ENCODE data around the gene DCXR. TPM values are rescaled to one million over a fixed set of nuclear protein-coding genes. Genes with fewer than 3 reads are reported as not detected.

DCXR gene
- total and polyA plus RNA-seq, 2 donors (not counting 1 experiment from before 2014, with no cell fraction given): 63.9 to 143 TPM

DNA sequence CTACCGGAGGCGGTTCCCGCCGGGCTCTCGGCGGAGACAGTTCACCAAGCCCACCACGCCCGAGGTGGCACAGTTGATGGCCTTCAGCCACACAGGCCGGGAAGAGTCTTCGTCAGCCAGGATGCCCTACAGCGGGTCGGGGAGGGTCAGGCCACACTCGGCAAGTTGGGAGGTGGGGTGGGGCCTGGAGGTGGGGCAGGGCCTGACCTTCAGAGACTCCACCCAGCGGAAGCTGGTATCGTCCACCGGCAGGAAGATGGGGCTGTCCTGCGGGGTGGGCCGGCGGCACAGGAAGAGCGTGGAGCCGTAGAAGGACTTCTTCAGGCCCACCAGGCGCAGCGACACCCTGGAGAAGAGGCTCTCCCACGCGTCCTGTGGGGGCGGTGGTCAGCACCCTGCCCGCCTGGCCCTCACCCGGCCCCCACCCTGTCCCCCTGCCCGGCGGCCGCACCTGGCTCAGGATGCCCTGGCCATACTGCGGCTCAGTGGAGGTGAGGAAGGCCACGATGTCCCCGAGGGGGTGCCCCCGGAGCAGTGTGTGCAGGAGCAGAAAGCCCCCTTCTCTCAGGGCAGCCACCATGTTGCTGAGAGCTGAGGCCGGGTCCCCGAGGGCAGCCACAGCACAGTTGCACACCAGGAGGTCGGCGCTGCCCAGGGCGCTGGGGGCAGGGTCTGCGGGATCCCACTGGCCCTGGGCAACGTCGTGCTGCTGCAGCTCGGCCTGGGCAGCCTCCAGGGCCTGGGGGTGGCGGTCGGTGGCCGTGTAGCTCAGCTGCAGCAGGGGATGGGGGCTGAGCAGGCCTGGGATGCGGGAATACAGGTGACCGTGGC lies 47.7 kb upstream of the DCXR start:
- WGBS (ENCODE audit: insufficient coverage): 96% methylated on average over 46 of the region's 49 CpGs
- H3K27me3 ChIP-seq (replicated peaks in 1 of 4; ENCODE audit: control extremely low read depth in 1 of 4, control insufficient read depth in 3 of 4, insufficient read depth in 4 of 4, low read length in 3 of 4): no peaks in the 10 kb centered on the region
- no peaks in the 10 kb centered on the region for H4K20me1 ChIP-seq (ENCODE audit: control insufficient read depth, insufficient read depth, low read length, poor library complexity, severe bottlenecking)
- no peaks in the 10 kb centered on the region for H3K4me1 ChIP-seq (ENCODE audit: control insufficient read depth in 2 of 2, insufficient read depth in 2 of 2, low read length in 2 of 2)
- H3K36me3 ChIP-seq (replicated peaks in 1 of 2; ENCODE audit: control extremely low read depth in 1 of 2, control insufficient read depth in 1 of 2, extremely low read depth in 1 of 2, insufficient read depth in 2 of 2, low read length in 1 of 2): peaks cover 0 to 74% of the 10 kb centered on the region in 2 experiments
- no peaks in the 10 kb centered on the region for H3K9me3 ChIP-seq (ENCODE audit: control extremely low read depth in 1 of 3, control insufficient read depth in 2 of 3, insufficient read depth in 1 of 3, low read length in 2 of 3)
- H3K9ac ChIP-seq (ENCODE audit: low read length): no peak overlapping the region
- intact Hi-C loops (cut with micrococcal nuclease): no loop called here
- H3K4me2 ChIP-seq (replicated peaks; ENCODE audit: low read depth, low read length, poor library complexity, severe bottlenecking): no peak overlapping the region
- no peaks in the 10 kb centered on the region for H3K27me3 Mint-ChIP-seq
- ChIA-PET CTCF (no interaction called here), POLR2A (no interaction called here)
- H3K4me3 ChIP-seq (ENCODE audit: control extremely low read depth in 1 of 5, extremely low read depth in 1 of 5, insufficient read depth in 1 of 5, low read depth in 2 of 5, low read length in 4 of 5): no peak overlapping the region
- no peaks in the 10 kb centered on the region for H3K79me2 ChIP-seq (ENCODE audit: control insufficient read depth, insufficient read depth, low read length)
- ATAC-seq (ENCODE audit: low read depth) (no peak), DNase-seq (no peak)
- no peak overlapping the region for H3K4me3 Mint-ChIP-seq
- H3K27ac Mint-ChIP-seq: no peak overlapping the region
- no peaks in the 10 kb centered on the region for H3K9me3 Mint-ChIP-seq (ENCODE audit: insufficient read depth)
- H2AFZ ChIP-seq (ENCODE audit: insufficient read depth, low read depth, low read length, poor library complexity, severe bottlenecking): no peak overlapping the region
- TF ChIP-seq, protein P1, sequence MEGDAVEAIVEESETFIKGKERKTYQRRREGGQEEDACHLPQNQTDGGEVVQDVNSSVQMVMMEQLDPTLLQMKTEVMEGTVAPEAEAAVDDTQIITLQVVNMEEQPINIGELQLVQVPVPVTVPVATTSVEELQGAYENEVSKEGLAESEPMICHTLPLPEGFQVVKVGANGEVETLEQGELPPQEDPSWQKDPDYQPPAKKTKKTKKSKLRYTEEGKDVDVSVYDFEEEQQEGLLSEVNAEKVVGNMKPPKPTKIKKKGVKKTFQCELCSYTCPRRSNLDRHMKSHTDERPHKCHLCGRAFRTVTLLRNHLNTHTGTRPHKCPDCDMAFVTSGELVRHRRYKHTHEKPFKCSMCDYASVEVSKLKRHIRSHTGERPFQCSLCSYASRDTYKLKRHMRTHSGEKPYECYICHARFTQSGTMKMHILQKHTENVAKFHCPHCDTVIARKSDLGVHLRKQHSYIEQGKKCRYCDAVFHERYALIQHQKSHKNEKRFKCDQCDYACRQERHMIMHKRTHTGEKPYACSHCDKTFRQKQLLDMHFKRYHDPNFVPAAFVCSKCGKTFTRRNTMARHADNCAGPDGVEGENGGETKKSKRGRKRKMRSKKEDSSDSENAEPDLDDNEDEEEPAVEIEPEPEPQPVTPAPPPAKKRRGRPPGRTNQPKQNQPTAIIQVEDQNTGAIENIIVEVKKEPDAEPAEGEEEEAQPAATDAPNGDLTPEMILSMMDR (IDR thresholded peaks at IDR 0.05): no peak
- no peak for TF ChIP-seq EZH2 (IDR thresholded peaks at IDR 0.05; ENCODE audit: borderline replicate concordance, insufficient read depth, low read depth, low read length, poor library complexity, severe bottlenecking)
- no peak overlapping the region for H3K27ac ChIP-seq (ENCODE audit: low read length in 2 of 2)
- H3K4me1 Mint-ChIP-seq: no peaks in the 10 kb centered on the region

DNA sequence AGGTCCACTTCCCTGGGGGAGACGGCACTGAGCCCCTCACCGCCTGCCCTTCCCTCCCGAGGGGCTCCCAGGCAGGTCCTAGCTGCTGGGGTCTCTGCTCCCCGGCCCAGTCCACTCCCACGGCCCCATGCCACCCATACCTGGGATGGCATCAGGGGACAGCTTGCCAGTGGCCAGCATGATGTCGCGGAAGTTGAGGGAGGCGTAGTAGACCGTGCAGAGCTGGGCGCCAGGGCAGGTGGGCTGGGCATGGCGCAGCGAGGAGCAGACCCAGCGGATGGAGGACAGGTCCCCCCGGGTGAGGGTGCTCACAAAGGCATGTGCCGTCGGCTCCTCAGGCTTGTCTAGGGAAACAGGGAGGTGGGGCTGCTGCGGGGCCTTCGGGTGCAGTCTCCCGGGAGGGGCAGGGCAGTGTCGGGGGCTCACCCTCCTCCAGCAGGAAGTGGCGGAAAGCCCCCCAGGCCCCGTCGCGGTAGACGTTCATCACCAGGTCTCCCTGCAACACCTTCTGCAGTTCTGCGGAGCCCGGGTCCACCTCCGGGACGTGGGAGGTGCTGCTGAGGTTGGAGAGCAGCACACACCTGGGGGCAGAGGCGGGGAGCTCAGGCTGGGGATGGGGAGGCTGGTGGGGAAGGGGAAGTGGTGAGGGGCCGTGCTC lies 47.0 kb upstream of the DCXR start:
- H2AFZ ChIP-seq (ENCODE audit: insufficient read depth, low read depth, low read length, poor library complexity, severe bottlenecking): no peak overlapping the region
- intact Hi-C loops (cut with micrococcal nuclease): no loop called here
- ChIA-PET CTCF (no interaction called here), POLR2A (no interaction called here)
- TF ChIP-seq, protein P1 (IDR thresholded peaks at IDR 0.05): no peak
- no peak for TF ChIP-seq EZH2 (IDR thresholded peaks at IDR 0.05; ENCODE audit: borderline replicate concordance, insufficient read depth, low read depth, low read length, poor library complexity, severe bottlenecking)
- H3K79me2 ChIP-seq (ENCODE audit: control insufficient read depth, insufficient read depth, low read length): no peaks in the 10 kb centered on the region
- no peak overlapping the region for H3K9ac ChIP-seq (ENCODE audit: low read length)
- ATAC-seq (ENCODE audit: low read depth): no peak
- no peak overlapping the region for H3K4me3 ChIP-seq (ENCODE audit: control extremely low read depth in 1 of 5, extremely low read depth in 1 of 5, insufficient read depth in 1 of 5, low read depth in 2 of 5, low read length in 4 of 5)
- Mint-ChIP-seq H3K27me3 (no peaks in the 10 kb centered on the region), H3K27ac (no peak overlapping the region), H3K4me3 (no peak overlapping the region), H3K9me3 (ENCODE audit: insufficient read depth) (no peaks in the 10 kb centered on the region), H3K4me1 (no peaks in the 10 kb centered on the region)
- no peak overlapping the region for H3K27ac ChIP-seq (ENCODE audit: low read length in 2 of 2)
- H3K36me3 ChIP-seq (replicated peaks in 1 of 2; ENCODE audit: control extremely low read depth in 1 of 2, control insufficient read depth in 1 of 2, extremely low read depth in 1 of 2, insufficient read depth in 2 of 2, low read length in 1 of 2): peaks cover 0 to 72% of the 10 kb centered on the region in 2 experiments
- 94% methylated on average over 30 of the region's 31 CpGs for WGBS (ENCODE audit: insufficient coverage)
- no peak overlapping the region for H3K4me2 ChIP-seq (replicated peaks; ENCODE audit: low read depth, low read length, poor library complexity, severe bottlenecking)
- H3K4me1 ChIP-seq (ENCODE audit: control insufficient read depth in 2 of 2, insufficient read depth in 2 of 2, low read length in 2 of 2): no peaks in the 10 kb centered on the region
- no peaks in the 10 kb centered on the region for H3K9me3 ChIP-seq (ENCODE audit: control extremely low read depth in 1 of 3, control insufficient read depth in 2 of 3, insufficient read depth in 1 of 3, low read length in 2 of 3)
- no peaks in the 10 kb centered on the region for H3K27me3 ChIP-seq (replicated peaks in 1 of 4; ENCODE audit: control extremely low read depth in 1 of 4, control insufficient read depth in 3 of 4, insufficient read depth in 4 of 4, low read length in 3 of 4)
- H4K20me1 ChIP-seq (ENCODE audit: control insufficient read depth, insufficient read depth, low read length, poor library complexity, severe bottlenecking): no peaks in the 10 kb centered on the region
- no peak for DNase-seq

Measured in B cell (primary cell).